Stomach (tissue), 4 donors: ENCODE measurements around the gene TEAD1.

Experiments
- EP300 ChIP-seq: sonication (generic); formaldehyde crosslinking; IDR thresholded peaks from one replicate; pipeline ENCODE4 v1.6.1; 2017; ENCODE audit warnings: antibody characterized with exemption
- POLR2A ChIP-seq, 4 donors: fragments of 450-650 bp; IDR thresholded peaks; one replicate each; pipeline ENCODE4 v1.6.1; 2016; ENCODE audit warnings: antibody characterized with exemption in 4 of 4, control low read depth in 2 of 4, mild to moderate bottlenecking in 1 of 4, moderate library complexity in 1 of 4

GRCh38 chr11:12812849-12813248 lies 138.6 kb downstream of the TEAD1 start:
- TF ChIP-seq POLR2A (IDR thresholded peaks at IDR 0.05) (no peak), EP300 (no peak)
